Heart right ventricle (tissue), 16 donors: Measurements from ENCODE around the gene ITGB3. TPM values are rescaled to one million over a fixed set of nuclear protein-coding genes. Genes with fewer than 3 reads are reported as not detected.
A peak's percentile ranks its signal among the peaks of the same experiment; 100 is the strongest.

ENCODE experiments used
- ATAC-seq, 8 donors: fragments of 200-7000 bp; cut with Tn5 transposase; one replicate each; pipeline ENCODE4 v1.9.1; 2020; ENCODE audit warnings: mild to moderate bottlenecking in 8 of 8, moderate library complexity in 8 of 8, moderate number of reproducible peaks in 1 of 8
- DNase-seq, 2 donors: peaks; one replicate each; pipeline ENCODE4 v3.0.0-alpha.2; 2020
- H3K27ac ChIP-seq, 10 donors: fragments of 200-600 bp; sonication (generic) in 2 of 10; one replicate each; pipeline versions ENCODE4 v1.5.0 to v1.8.0; 2020 to 2022; ENCODE audit warnings: mild to moderate bottlenecking in 3 of 10
- H3K27me3 ChIP-seq, 7 donors: fragments of 200-600 bp; one replicate each; pipeline ENCODE4 v1.8.0; 2021 to 2022; ENCODE audit warnings: mild to moderate bottlenecking in 2 of 7
- H3K36me3 ChIP-seq, 9 donors: fragments of 200-600 bp; sonication (generic) in 1 of 9; one replicate each; pipeline versions ENCODE4 v1.5.0 to v1.8.0; 2020 to 2022; ENCODE audit warnings: mild to moderate bottlenecking in 2 of 9
- H3K4me1 ChIP-seq, 9 donors: fragments of 200-600 bp; sonication (generic) in 1 of 9; one replicate each; pipeline versions ENCODE4 v1.5.0 to v1.8.0; 2020 to 2022; ENCODE audit warnings: mild to moderate bottlenecking in 4 of 9
- H3K4me3 ChIP-seq, 10 donors: fragments of 200-600 bp; sonication (generic) in 2 of 10; one replicate each; pipeline versions ENCODE4 v1.5.0 to v1.8.0; 2020 to 2022; ENCODE audit warnings: mild to moderate bottlenecking in 7 of 10, moderate library complexity in 2 of 10
- H3K9me3 ChIP-seq, 11 donors: fragments of 200-600 bp in 10 of 11; sonication (generic) in 2 of 11; one replicate each; pipeline versions ENCODE4 v1.5.0 to v1.8.0; 2013 to 2022; ENCODE audit warnings: mild to moderate bottlenecking in 2 of 11, control low read depth in 1 of 11, moderate library complexity in 1 of 11
- WGBS, 2 donors: extraction: QIAGEN DNeasy Blood & Tissue Kit; methylation state at CpG; one replicate each; pipeline ENCODE4 v1.1.7; 2013; ENCODE audit warnings: inconsistent platforms in 1 of 2; 5-methylcytosine and 5-hydroxymethylcytosine counted together
- intact Hi-C, 10 donors: fragments of 100-400 bp; cut with DNase I; formaldehyde crosslinking; loops; one replicate each; pipeline versions ENCODE4 v1.11.1 to v1.14.2; 2022
- polyA plus RNA-seq, 2 donors: library from polyadenylated mRNA; stranded (reverse); fragments of 200-250 nt; gene quantifications; one replicate each; pipeline ENCODE4 v1.2.3, GENCODE V29; 2013
- total RNA-seq, 10 donors: library from RNA; stranded (reverse); fragmentation: NEBNext Ultra II Directional in 3 of 10; extraction: Animal tissue kit (Norgen Biotek cat#: 25700) in 3 of 10; gene quantifications; one replicate each; pipeline versions ENCODE4 v1.2.1 to v1.2.4, GENCODE V29; 2021 to 2023
- TF ChIP-seq, protein P1 (sequence below), 9 donors: fragments of 200-600 bp; sonication (generic) in 2 of 9; IDR thresholded peaks; one replicate each; pipeline versions ENCODE4 v1.5.0 to v1.8.0; 2021 to 2022; ENCODE audit warnings: antibody characterized with exemption in 9 of 9, mild to moderate bottlenecking in 5 of 9, moderate library complexity in 1 of 9
- donor health status: Arrhythmogenic right ventricular cardiomyopathy.
- donor health status: ischemic (EF 13 %, LVEDD 7.1; RV severe dilation, severe dysfunction).
- donor health status: healthy with polysubstance abuse.
- donor health status: DM: no; HTN: yes; CAD: no.
- donor health status: DM: no; HTN: no; CAD: no.
- donor health status: ischemic (EF 25% LVEDD 6.9; RV normal size, moderate dysfunction).
- donor health status: ischemic (EF 25% LVEDD 5.7; RV mildly dilated, moderate dysfunction).
- donor health status: healthy.
- donor health status: DM: yes; HTN: yes; CAD: no.
- donor health status: Ischemic cardiomyopathy.
- donor health status: ischemic (EF 35%, LVEDD 5.7; RV mildly dilated, moderate dysfunction).
- donor health status: nonischemic (EF 11% LVEDD 7.7; RV severe dilation, severe dysfunction).
- donor health status: DM: yes; HTN: yes; CAD: no.
- donor health status: PGD.
- donor health status: ischemic (EF 29% LVEDD 5.4; RV normal size, mild dysfunction).
- donor health status: nonischemic (EF 23%, LVEDD 6.1; RV moderate dilation, normal function).

ITGB3 gene
- total and polyA plus RNA-seq, 12 donors = 1.9 to 18.0 (median 3.2) TPM

DNA sequence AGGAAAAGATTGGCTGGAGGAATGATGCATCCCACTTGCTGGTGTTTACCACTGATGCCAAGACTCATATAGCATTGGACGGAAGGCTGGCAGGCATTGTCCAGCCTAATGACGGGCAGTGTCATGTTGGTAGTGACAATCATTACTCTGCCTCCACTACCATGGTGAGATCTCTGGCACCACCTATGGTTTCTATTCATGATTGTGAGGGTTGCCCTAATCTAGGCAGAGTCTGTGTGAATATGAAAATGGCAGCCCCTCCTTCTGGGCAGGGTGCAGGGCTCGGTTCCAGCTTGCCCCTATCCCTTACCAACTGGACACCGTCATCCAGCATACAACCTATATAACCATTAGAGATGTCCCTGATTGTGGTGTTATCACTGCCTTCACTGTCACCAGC lies 33.4 kb downstream of the ITGB3 start:
- H3K9me3 ChIP-seq = no peaks in the 10 kb centered on the region
- H3K27ac ChIP-seq = peak overlapping the region in 2 of 10 donors; percentile 34 to 58
- TF ChIP-seq, protein P1, sequence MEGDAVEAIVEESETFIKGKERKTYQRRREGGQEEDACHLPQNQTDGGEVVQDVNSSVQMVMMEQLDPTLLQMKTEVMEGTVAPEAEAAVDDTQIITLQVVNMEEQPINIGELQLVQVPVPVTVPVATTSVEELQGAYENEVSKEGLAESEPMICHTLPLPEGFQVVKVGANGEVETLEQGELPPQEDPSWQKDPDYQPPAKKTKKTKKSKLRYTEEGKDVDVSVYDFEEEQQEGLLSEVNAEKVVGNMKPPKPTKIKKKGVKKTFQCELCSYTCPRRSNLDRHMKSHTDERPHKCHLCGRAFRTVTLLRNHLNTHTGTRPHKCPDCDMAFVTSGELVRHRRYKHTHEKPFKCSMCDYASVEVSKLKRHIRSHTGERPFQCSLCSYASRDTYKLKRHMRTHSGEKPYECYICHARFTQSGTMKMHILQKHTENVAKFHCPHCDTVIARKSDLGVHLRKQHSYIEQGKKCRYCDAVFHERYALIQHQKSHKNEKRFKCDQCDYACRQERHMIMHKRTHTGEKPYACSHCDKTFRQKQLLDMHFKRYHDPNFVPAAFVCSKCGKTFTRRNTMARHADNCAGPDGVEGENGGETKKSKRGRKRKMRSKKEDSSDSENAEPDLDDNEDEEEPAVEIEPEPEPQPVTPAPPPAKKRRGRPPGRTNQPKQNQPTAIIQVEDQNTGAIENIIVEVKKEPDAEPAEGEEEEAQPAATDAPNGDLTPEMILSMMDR (IDR thresholded peaks at IDR 0.05) = no peak
- intact Hi-C loops = loop anchor here in 1 of 10 donors (5.0 kb wide), 1 partner anchor 45 kb away; no protein-coding TSS in a partner anchor
- ATAC-seq (peak in 1 of 8 donors; percentile 22), DNase-seq (no peak)
- no peak overlapping the region for H3K4me3 ChIP-seq
- peaks cover 0 to 19% (median 0%) of the 10 kb centered on the region in 9 donors for H3K4me1 ChIP-seq
- H3K36me3 ChIP-seq = peaks cover 0 to 63% (median 0%) of the 10 kb centered on the region in 9 donors
- WGBS, 2 donors = 90 to 96% methylated on average over 4 of the region's 4 CpGs
- no peaks in the 10 kb centered on the region for H3K27me3 ChIP-seq

DNA sequence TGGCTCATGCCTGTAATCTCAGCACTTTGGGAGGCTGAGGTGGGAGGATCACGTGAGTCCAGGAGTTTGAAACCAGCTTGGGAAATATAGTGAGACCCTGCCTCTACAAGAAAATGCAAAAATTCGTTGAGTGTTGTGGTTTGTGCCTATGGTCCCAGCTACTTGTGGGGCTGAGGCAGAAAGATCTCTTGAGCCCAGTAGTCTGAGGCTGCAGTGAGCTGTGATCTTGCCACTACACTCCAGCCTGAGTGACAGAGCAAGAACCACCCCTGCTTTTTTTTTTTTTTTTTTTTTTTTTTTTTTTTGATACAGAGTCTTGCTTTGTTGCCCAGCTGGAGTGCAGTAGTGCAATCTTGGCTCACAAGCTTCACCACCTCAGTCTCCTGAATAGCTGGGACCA lies 34.0 kb downstream of the ITGB3 start:
- Histone ChIP-seq H3K27ac (peak overlapping the region in 2 of 10 donors; percentile 4 to 34), H3K36me3 (peaks cover 0 to 69% (median 0%) of the 10 kb centered on the region in 9 donors), H3K9me3 (no peaks in the 10 kb centered on the region), H3K4me1 (peaks cover 0 to 19% (median 0%) of the 10 kb centered on the region in 9 donors), H3K27me3 (no peaks in the 10 kb centered on the region), H3K4me3 (no peak overlapping the region)
- intact Hi-C loops = loop anchor here in 1 of 10 donors (5.0 kb wide), 1 partner anchor 45 kb away; no protein-coding TSS in a partner anchor
- no peak for ATAC-seq
- TF ChIP-seq, protein P1 (IDR thresholded peaks at IDR 0.05) = no peak
- no peak for DNase-seq
- 86 to 92% methylated on average over 2 of the region's 2 CpGs for WGBS, 2 donors

DNA sequence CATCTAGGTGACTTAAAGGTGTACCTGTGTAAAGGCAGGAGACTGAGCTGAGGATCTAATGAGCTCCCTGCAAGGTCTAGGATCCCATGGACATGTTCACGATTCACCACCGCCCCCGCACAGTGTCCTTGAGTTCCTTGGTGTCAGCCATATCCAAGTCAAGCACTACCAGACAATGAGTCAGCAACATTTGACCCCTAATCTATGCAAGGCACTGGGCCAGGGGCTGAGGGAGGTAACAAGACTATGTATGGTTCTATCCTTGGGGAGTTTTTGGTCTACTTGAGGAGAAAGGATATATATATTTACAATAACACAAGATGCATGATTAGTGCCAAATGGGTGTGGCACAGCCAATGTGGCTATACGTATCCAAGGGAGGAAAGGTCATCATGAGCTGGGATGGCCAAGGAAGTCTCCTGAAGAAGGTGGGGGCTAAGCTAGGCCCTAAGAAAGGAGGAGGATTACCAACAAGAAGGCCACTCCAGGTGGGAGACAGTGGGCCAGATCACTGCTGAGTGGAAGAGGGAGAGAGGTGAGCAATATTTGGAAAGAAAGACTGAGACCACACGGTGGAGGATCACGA lies 35.0 kb downstream of the ITGB3 start:
- Histone ChIP-seq H3K36me3 (peaks cover 0 to 70% (median 0%) of the 10 kb centered on the region in 9 donors), H3K27me3 (no peaks in the 10 kb centered on the region), H3K9me3 (no peaks in the 10 kb centered on the region), H3K27ac (no peak overlapping the region), H3K4me3 (no peak overlapping the region), H3K4me1 (peaks cover 0 to 19% (median 1%) of the 10 kb centered on the region in 9 donors)
- ATAC-seq (no peak), DNase-seq (no peak)
- 88 to 89% methylated on average over 6 of the region's 6 CpGs for WGBS, 2 donors
- intact Hi-C loops = loop anchor here in 1 of 10 donors (5.0 kb wide), 1 partner anchor 46 kb away; no protein-coding TSS in a partner anchor
- TF ChIP-seq, protein P1 (IDR thresholded peaks at IDR 0.05) = no peak

DNA sequence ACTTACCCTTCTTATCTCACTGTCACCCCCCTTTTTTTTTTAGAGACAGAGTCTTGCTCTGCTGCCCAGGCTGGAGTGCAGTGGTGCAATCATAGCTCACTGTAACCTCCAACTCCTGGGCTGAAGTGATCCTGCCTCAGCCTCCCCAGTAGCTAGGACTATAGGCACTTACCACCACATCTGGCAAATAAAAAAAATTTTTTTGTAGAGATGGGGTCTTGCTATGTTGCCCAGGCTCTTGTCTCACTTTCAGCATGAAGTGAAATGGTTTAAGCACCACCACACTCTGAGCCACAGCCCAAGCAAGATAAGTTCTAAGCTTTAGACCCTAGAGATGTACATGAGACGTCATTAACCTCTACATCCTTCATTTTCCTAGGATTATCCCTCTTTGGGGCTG lies 35.7 kb downstream of the ITGB3 start:
- peaks cover 0 to 68% (median 0%) of the 10 kb centered on the region in 9 donors for H3K36me3 ChIP-seq
- TF ChIP-seq, protein P1 (IDR thresholded peaks at IDR 0.05) = no peak
- H3K9me3 ChIP-seq = no peaks in the 10 kb centered on the region
- no peak overlapping the region for H3K4me3 ChIP-seq
- H3K27me3 ChIP-seq = no peaks in the 10 kb centered on the region
- peaks cover 0 to 22% (median 8%) of the 10 kb centered on the region in 9 donors for H3K4me1 ChIP-seq
- 94 to 100% methylated on average over 1 of the region's 1 CpG for WGBS, 2 donors
- intact Hi-C loops = loop anchor here in 1 of 10 donors (5.0 kb wide), 1 partner anchor 47 kb away; no protein-coding TSS in a partner anchor
- ATAC-seq (no peak), DNase-seq (no peak)
- no peak overlapping the region for H3K27ac ChIP-seq
